Right atrium auricular region (tissue), 2 donors: ENCODE measurements around the gene RPN1. TPM values are rescaled to one million over a fixed set of nuclear protein-coding genes. Genes with fewer than 3 reads are reported as not detected.

ENCODE experiments used
- DNase-seq: peaks from one replicate; pipeline ENCODE4 v3.0.0-alpha.2; 2019; ENCODE audit warnings: low spot score
- H3K27ac ChIP-seq, 2 donors: fragments of 200-600 bp; sonication (generic); 1 replicate in 1 of 2; 2 replicates in 1 of 2; pipeline ENCODE4 v1.5.1; 2016 to 2019
- H3K27me3 ChIP-seq, 2 donors: fragments of 200-600 bp; sonication (generic); one replicate each; pipeline versions ENCODE4 v1.5.1 to v1.6.0; 2017 to 2019
- H3K36me3 ChIP-seq: fragments of 200-600 bp; sonication (generic); one replicate; pipeline ENCODE4 v1.5.1; 2016
- H3K4me1 ChIP-seq, 2 donors: fragments of 200-600 bp; sonication (generic); one replicate each; pipeline versions ENCODE4 v1.5.1 to v1.6.0; 2017 to 2019
- H3K4me3 ChIP-seq, 2 donors: fragments of 200-600 bp; sonication (generic); 1 replicate in 1 of 2; 2 replicates in 1 of 2; pipeline ENCODE4 v1.5.1; 2017 to 2019; ENCODE audit warnings: mild to moderate bottlenecking in 1 of 2, moderate library complexity in 1 of 2
- H3K9me3 ChIP-seq, 2 donors: fragments of 200-600 bp; sonication (generic); one replicate each; pipeline ENCODE4 v1.5.1; 2019
- CTCF ChIP-seq, 2 donors: fragments of 200-600 bp; sonication (generic); IDR thresholded peaks; one replicate each; pipeline ENCODE4 v1.5.1; 2019; ENCODE audit warnings: antibody characterized with exemption in 2 of 2
- total RNA-seq, 2 donors: library from RNA; depleted of rRNA; stranded (reverse); fragments of >200 nt; gene quantifications; one replicate each; pipeline ENCODE4 v1.1.0, GENCODE V29; 2016

Gene RPN1
- total RNA-seq, 2 donors from 2014 or later = 168 to 189 TPM

DNA sequence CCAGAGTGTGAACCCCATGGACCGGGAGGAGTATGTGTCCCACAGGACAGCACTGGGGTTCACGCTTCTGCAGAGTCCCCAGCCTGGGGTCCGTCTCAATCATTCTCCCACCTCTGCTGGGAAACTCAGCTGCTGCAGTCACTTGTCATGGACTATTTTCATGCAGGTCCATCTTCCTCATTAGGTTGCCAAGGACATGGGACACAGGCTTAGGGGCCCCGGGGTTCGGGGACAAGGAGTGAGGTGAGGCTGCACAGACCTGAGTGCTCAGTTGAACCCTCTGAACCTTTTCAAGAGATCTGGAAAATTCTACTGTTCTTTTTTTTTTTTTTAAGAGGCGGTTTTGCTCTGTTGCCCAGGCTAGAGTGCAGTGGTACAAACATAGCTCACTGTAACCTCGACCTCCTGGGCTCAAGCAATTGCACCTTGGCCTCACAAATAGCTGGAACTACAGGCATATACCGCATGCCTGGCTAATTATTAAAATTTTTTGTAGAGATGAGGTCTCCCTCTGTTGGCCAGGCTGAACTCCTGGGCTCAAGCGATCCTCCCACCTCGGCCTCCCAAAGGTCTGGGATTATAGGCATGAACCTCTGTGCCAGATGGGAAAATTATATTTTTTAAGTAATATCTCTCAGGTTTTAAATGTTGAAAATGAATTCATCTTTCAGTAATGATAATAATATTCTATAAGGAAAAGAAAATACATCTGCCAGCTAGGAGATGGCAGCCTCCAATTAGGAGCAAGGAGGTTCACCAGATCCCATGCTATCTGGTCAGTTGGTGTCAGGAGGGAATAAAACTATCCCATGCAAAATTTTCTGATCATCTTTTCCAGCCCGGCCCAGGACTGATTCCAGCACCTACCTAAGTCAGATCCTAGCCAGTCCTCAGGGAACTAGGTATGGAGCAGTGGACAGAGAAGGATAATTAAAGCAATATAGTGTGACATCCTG is 45.2 kb downstream of the RPN1 start:
- no peak for TF ChIP-seq CTCF (IDR thresholded peaks at IDR 0.05)
- no peak for DNase-seq
- Histone ChIP-seq H3K27ac (no peak overlapping the region), H3K27me3 (no peaks in the 10 kb centered on the region), H3K9me3 (no peaks in the 10 kb centered on the region), H3K4me1 (peaks cover 0 to 16% of the 10 kb centered on the region in 2 donors), H3K36me3 (no peaks in the 10 kb centered on the region), H3K4me3 (no peak overlapping the region)

GRCh38 chr3:128603811-128604775 is 46.5 kb downstream of the RPN1 start:
- no peaks in the 10 kb centered on the region for H3K36me3 ChIP-seq
- H3K4me3 ChIP-seq = no peak overlapping the region
- peaks cover 0 to 16% of the 10 kb centered on the region in 2 donors for H3K4me1 ChIP-seq

DNA sequence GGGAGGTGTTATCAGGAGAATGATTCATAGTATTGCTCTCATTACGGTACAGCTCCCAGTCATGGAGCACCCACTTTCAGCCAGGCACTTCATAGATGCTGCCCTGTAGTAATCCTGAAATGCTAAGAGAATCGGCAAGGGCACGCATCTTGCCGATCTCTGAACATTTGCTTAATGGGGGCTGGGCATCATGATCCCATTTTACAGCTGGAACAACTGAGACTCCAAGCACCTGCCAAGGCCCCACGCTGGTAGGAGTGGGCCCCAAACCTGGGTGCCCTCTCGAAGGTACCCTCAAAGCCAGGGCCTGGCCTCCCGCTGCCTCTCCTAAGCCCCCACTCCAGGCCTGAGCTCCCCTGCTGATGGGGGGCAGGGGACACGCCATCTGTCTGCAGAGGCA is 47.3 kb downstream of the RPN1 start:
- H3K4me3 ChIP-seq = no peak overlapping the region
- no peaks in the 10 kb centered on the region for H3K36me3 ChIP-seq
- peaks cover 0 to 12% of the 10 kb centered on the region in 2 donors for H3K4me1 ChIP-seq
- no peak overlapping the region for H3K27ac ChIP-seq
- H3K9me3 ChIP-seq = no peaks in the 10 kb centered on the region
- H3K27me3 ChIP-seq = no peaks in the 10 kb centered on the region
- no peak for TF ChIP-seq CTCF (IDR thresholded peaks at IDR 0.05)
- DNase-seq = no peak

More at GRCh38 chr3:128603811-128604775, 46.5 kb downstream of the RPN1 start:
- DNase-seq = no peak
- H3K27ac ChIP-seq = no peak overlapping the region
- TF ChIP-seq CTCF (IDR thresholded peaks at IDR 0.05) = no peak
- H3K9me3 ChIP-seq = no peaks in the 10 kb centered on the region
- no peaks in the 10 kb centered on the region for H3K27me3 ChIP-seq

- DNase-seq = no peak
- no peak for TF ChIP-seq CTCF (IDR thresholded peaks at IDR 0.05)
- H3K4me3 ChIP-seq = no peak overlapping the region
- no peak overlapping the region for H3K27ac ChIP-seq
- no peaks in the 10 kb centered on the region for H3K27me3 ChIP-seq
- H3K4me1 ChIP-seq = no peaks in the 10 kb centered on the region
- no peaks in the 10 kb centered on the region for H3K9me3 ChIP-seq
- H3K36me3 ChIP-seq = no peaks in the 10 kb centered on the region
These were observed 51.5 kb downstream of the RPN1 start for GRCh38 chr3:128598884-128599664.

DNA sequence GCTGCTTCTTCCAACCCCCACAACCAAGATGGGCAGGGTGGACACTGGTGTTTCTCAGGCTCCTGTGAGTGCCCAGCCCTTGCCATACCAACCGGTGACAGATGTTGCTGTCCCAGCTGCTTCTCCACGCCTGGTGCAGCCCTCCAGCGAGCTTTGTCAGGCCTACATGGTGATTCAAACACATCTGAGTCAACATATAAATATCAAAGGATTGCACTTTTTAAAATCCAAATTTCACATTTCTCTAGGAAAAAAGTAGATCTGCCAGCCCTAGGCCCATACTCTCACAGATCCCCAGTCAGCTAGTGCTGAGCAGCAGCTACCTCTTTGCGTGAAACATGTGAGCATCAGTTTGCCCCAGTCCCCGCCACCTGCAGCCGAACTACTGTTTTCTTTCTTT is 52.7 kb downstream of the RPN1 start:
- no peaks in the 10 kb centered on the region for H3K36me3 ChIP-seq
- no peak overlapping the region for H3K4me3 ChIP-seq
- H3K9me3 ChIP-seq = no peaks in the 10 kb centered on the region
- H3K27me3 ChIP-seq = no peaks in the 10 kb centered on the region
- no peaks in the 10 kb centered on the region for H3K4me1 ChIP-seq
- DNase-seq = no peak
- H3K27ac ChIP-seq = no peak overlapping the region
- TF ChIP-seq CTCF (IDR thresholded peaks at IDR 0.05) = no peak
